Purkinje cell (primary cell): ENCODE data around the gene CHRNG. TPM values are rescaled to one million over a fixed set of nuclear protein-coding genes. Genes with fewer than 3 reads are reported as not detected.

Experiments
- polyA plus RNA-seq: library from polyadenylated mRNA; unstranded; fragments of >200 nt; fragmentation: Nextera tagmentation; gene quantifications from 2 replicates; pipeline ENCODE4 v1.2.1, GENCODE V29; 2014

Gene CHRNG, protein sequence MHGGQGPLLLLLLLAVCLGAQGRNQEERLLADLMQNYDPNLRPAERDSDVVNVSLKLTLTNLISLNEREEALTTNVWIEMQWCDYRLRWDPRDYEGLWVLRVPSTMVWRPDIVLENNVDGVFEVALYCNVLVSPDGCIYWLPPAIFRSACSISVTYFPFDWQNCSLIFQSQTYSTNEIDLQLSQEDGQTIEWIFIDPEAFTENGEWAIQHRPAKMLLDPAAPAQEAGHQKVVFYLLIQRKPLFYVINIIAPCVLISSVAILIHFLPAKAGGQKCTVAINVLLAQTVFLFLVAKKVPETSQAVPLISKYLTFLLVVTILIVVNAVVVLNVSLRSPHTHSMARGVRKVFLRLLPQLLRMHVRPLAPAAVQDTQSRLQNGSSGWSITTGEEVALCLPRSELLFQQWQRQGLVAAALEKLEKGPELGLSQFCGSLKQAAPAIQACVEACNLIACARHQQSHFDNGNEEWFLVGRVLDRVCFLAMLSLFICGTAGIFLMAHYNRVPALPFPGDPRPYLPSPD
- not detected in 2 replicates for polyA plus RNA-seq

GRCh38 chr2:232539298-232540231, at the start of gene CHRNG:
TSS of gene CHRNG (plus strand) at chr2:232539692. CDS start at chr2:232539748, 56 bp downstream.

DNA sequence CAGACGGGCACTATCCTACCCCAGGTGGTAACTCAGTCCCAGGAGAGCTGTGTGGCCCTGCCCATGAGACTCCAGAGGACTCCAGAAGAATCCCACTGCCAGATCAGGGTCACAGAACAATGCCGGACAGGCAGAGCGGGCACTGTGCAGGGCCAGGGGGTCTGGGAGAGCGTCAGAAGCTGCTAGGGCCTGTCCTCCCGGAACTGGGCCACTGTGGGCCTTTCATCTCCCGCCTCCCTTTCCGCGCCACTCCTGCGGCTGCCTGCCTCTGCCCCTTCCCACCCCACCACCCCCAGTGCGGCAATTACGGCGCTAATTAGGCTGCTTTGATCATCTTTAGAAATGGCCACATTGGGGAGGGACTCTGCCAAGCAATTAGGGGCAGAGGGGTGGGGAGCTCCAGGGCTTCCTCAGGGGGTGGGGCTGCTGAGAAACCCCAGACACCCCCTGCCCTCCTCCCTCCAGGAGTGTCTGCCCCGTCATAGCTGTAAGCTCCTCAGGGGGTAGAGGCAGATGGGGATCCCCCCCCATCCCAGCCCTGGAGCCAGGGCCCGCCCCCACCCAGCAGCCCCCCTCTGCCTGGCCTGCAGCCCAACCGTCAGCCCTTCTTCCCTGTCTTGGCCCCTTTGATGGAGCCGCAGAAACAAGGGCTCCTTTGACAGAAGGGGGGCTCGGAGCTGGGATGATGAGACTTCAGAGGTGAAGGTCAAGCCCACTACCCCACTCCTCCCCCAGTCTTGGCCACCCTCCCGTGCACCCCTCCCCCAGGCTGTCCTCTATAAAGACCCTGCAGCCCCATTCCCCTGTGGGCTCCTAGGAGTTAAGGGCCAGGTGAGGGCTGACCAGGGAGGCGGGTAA, 19.7 kb upstream of the CHRNG start, which contains the start of gene PRSS56:
Gene PRSS56 (plus strand): TSS at position 808 of the 858 bp plus-strand sequence. CDS start 211 bp downstream, outside the sequence.

GRCh38 chr2:232525791-232526371, 13.6 kb upstream of the CHRNG start, which contains the start of gene CHRND:
TSS of gene CHRND (plus strand) at chr2:232526160. CDS start at chr2:232526216, 56 bp downstream.

GRCh38 chr2:232550354-232551249, 11.1 kb downstream of the CHRNG start, which contains the start of the genes EIF4E2 and TIGD1:
TSS of gene EIF4E2 (plus strand) at chr2:232550689. CDS start at chr2:232550725, 36 bp downstream.
TSS of gene TIGD1 (minus strand) at chr2:232550557. CDS start at chr2:232549882, 675 bp downstream.

Other genes with a start within 250 kb of the CHRNG start
- gene ALPP, start 160.9 kb upstream of the CHRNG start, polyA plus RNA-seq = not detected in 2 replicates
- gene ALPG, start 132.8 kb upstream of the CHRNG start, polyA plus RNA-seq = not detected in 2 replicates
- not detected in 2 replicates for gene ALPI, start 83.5 kb upstream of the CHRNG start, polyA plus RNA-seq
- gene ECEL1, start 51.9 kb upstream of the CHRNG start, polyA plus RNA-seq = not detected in 2 replicates
- not detected in 2 replicates for gene PRSS56, start 19.3 kb upstream of the CHRNG start, polyA plus RNA-seq
- gene CHRND, start 13.5 kb upstream of the CHRNG start, polyA plus RNA-seq = not detected in 2 replicates
- 0.28 and 0.84 TPM in 2 replicates for gene TIGD1, start 10.9 kb downstream of the CHRNG start, polyA plus RNA-seq
- gene EIF4E2, start 11.0 kb downstream of the CHRNG start, polyA plus RNA-seq = 31.7 and 44.0 TPM in 2 replicates
- gene EFHD1, start 93.9 kb downstream of the CHRNG start, polyA plus RNA-seq = 0.15 TPM in 1 of 2 replicates, not detected in the other
- gene GIGYF2, start 157.6 kb downstream of the CHRNG start, polyA plus RNA-seq = 36.6 and 40.6 TPM in 2 replicates
- 1.1 and 4.3 TPM in 2 replicates for gene KCNJ13, start 236.9 kb downstream of the CHRNG start, polyA plus RNA-seq